GM10266 (cell line): Measurements from ENCODE around the gene CD81.

Experiments used
- DNase-seq: peaks from one replicate; pipeline ENCODE4 v3.0.0; 2012; ENCODE audit errors: extremely low spot score
- TF ChIP-seq, protein P1 (sequence below): IDR thresholded peaks from 2 replicates; pipeline ENCODE4 v1.5.1; 2012; ENCODE audit warnings: mild to moderate bottlenecking, low read depth; ENCODE audit not compliant: control insufficient read depth, insufficient read depth; ENCODE audit errors: missing control alignments

CD81 gene

DNA sequence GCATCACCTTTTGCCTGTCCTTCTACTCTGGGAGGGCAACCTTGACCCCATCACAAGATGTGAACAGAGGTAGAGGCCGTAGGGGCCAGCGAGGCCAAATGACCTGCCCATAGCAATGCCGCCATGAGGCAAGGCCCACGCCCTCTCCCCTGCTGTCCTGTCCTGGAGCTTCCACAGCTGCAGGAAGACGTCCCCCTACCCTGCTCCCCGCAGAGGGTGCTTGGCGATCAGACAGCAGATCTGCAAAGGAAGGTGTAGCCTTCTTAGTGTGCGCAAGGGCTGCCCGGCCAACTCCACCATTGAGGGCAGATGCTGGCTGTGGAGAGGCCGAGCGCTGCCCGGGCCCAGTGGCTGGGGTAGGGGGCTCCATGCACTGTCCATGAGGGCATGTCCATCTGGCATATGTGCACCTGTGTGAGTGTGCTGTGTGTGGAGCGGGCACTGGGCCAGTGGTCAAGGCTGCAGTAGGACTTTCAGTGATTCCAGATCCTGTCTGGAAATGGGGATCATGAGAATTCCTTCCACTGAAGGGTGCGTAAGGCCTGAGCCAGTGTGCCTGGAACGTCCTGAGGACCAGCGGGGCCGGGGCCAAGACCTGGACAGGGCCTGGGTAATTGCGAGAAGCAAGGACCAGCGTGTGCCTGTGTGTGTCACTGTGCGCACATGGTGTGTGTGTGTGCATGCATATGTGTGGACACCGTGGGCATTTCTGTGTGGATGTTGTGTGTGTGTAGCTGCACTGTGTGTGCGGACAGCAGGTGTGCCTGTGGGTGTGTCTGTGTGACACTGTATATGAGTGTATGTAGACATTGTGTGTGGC, 56.2 kb downstream of the CD81 start:
- TF ChIP-seq, protein P1, sequence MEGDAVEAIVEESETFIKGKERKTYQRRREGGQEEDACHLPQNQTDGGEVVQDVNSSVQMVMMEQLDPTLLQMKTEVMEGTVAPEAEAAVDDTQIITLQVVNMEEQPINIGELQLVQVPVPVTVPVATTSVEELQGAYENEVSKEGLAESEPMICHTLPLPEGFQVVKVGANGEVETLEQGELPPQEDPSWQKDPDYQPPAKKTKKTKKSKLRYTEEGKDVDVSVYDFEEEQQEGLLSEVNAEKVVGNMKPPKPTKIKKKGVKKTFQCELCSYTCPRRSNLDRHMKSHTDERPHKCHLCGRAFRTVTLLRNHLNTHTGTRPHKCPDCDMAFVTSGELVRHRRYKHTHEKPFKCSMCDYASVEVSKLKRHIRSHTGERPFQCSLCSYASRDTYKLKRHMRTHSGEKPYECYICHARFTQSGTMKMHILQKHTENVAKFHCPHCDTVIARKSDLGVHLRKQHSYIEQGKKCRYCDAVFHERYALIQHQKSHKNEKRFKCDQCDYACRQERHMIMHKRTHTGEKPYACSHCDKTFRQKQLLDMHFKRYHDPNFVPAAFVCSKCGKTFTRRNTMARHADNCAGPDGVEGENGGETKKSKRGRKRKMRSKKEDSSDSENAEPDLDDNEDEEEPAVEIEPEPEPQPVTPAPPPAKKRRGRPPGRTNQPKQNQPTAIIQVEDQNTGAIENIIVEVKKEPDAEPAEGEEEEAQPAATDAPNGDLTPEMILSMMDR = no peak
- DNase-seq = no peak

DNA sequence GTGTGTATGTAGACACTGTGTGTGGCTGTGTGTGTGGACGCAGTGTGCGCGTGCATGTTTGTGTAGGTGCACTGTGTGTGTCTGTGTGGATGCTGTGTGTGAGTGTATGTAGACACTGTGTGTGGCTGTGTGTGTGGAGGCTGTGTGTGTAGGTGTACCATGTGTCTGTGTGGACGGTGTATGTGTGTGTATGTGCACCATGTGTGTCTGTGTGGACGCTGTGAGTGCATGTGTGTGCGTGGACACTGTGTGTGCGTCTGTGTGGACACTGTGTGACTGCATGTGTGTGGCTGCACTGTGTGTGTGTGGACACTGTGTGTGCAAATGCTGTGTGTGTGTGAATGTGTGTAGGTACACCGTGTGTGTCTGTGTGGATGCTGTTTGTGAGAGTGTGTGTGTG, 56.9 kb downstream of the CD81 start:
- TF ChIP-seq, protein P1 = no peak
- no peak for DNase-seq

DNA sequence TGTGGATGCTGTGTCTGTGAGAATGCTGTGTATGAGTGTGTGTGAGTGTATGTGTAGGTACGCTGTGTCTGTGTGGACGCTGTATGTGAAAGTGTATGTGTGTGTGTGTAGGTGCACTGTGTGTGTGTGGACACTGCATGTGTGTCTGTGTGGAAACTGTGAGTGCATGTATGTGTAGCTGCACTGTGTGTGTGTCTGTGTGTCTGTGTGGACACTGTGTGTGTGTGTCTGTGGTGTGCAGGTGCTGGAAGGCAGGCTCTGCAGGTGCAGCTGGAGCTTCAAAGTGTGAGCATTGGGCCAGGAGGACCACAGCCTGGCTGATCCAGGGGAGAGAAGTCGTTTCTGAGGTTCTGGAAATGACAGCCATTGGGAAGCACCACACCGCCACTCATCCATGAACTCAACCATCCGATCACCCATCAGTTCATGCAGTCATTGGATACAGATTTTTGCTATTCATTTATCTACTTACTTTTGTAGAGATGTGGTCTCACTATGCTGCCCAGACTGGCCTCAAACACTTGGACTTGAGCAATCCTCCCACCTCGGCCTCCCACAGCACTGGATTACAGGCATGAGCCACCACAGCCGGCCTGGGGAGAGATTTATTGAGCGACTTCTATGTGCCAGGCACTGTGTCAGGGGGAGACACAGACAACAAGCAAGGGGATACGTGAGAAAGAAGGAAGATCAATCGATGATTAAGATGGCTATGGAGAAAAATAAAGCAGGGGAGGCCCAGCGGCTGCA, 57.6 kb downstream of the CD81 start:
- TF ChIP-seq, protein P1 = no peak
- DNase-seq = no peak

DNA sequence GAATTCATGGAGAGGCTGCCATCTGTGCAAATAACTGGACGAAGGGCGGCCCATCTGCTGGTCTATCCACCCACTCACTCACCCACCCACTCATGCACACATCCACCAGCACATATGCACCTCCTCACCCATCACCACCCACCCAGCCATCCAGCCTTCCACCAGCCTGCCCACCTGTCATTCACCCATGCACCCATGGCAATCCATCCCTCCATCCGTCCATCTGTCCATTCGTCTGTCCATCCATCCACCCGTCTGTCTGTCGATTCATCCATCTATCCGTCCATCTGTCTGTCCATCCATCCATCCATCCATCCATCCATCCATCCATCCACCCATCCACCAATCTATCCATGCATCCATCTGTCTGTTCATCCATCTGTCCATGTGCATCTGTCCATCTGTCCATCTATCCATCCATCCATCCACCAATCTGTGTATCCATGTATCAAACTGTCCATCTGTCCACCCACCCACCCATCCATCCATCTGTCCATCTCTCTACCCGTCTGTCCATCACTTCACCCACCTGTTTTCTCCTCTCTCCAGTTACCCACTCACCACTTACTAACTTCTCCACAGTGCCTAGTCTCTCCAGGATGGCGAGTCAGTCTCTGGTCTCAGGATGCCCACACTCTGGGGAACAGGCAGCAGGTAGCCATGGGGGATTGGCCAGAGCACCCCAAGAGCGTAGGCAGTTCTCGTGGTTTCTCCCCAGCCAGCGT, 58.3 kb downstream of the CD81 start:
- TF ChIP-seq, protein P1 = no peak
- no peak for DNase-seq

DNA sequence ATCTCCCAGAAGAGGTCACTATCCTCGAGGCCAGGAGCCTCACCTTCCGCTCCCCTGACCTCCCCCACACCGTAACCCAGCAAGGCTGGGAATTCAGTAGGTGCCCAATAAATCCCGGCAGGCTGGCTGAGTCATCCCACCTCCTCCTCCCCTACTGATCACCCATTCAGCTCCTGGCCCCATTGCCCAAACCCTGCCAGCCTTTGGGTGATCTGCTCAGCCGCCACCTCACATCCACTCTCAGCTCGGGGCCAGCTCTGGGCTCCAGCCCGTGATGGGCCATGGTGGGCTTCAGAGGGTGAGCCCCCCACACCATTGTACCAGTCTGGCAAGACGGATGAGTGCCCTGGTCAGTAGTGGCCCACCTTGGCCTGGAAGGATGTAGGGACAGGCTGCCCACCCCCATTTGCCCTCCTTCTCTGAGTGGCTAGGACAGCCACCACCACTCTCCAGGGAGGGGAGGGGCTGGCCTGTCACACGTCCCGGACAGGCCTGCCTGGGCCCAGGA, 59.0 kb downstream of the CD81 start:
- no peak for DNase-seq
- TF ChIP-seq, protein P1 = no peak

DNA sequence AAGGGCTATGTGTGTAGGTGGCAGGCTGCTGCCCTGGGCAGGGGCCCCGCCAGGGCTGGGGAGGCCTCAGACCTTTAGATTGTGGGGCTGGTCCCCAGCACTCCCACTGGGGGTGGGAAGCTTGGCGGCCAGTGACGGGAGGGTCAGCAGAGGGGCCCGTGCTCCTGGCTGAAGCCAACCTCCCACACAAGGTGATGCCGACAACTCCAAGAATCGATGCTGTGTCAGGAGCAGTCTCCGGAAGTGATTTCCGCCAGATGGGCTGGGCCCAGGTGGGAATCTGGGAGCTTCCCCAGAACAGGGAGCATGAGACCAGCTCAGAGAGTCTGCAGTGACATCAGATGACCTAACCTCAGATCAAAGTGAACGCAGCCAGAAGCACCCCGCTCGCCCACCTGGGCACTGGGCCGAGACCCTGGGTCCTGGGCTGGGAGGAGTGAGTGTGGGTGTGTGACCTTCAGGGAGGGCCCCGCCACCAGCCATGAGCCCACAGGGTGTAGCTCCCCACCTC, 59.5 kb downstream of the CD81 start:
- DNase-seq = no peak
- TF ChIP-seq, protein P1 = no peak

DNA sequence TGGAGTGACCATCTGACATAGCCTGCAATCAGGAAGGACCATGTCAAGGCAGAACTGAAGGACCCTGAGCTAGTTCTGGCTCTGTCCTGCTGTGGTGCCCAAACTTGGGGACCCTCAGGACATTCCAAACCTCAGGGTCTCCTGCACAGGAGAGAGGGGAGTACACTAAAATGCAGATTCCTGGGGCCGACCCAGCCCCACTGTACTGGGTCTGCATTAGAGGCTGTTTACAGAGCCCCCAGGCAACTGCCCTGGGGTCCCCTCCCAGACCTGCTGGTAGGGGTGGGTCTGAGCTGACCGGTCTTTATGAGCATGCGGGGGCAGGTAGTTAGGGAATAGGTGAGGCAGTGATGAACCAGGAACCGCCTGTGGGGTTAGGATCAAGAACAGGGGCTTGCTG, 60.4 kb downstream of the CD81 start:
- no peak for DNase-seq
- TF ChIP-seq, protein P1 = no peak
